Right forelimb (tissue), 1 donor: ENCODE data around the gene URB2.
"Not testable (repeated sequence)": the region's sequence is repeated elsewhere in the genome, so short reads cannot be mapped to it uniquely, and the experiment has no call there.

Experiments
- DNase-seq: peaks from one replicate; pipeline ENCODE4 v3.0.0-alpha.2; 2018

Gene URB2

DNA sequence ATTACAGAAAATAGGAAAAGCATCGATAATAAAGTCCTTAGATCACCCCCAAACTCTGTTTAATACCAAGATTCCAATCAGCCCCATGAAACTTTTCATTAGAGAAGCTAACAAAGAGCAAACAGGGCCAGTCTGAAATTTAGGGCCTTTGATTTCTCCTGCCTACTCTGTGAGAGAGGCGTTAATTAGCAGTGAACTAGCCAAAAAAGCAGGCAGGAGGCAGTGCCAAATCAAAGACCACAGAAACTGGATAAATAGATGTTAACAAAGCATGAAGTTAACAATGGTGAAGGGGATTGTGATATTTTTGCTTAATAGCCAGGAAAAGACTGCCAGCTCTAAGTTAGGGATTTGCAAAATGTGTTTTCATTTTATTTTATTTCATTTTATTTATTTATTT lies 11.3 kb upstream of the URB2 start:
- DNase-seq, result no peak

DNA sequence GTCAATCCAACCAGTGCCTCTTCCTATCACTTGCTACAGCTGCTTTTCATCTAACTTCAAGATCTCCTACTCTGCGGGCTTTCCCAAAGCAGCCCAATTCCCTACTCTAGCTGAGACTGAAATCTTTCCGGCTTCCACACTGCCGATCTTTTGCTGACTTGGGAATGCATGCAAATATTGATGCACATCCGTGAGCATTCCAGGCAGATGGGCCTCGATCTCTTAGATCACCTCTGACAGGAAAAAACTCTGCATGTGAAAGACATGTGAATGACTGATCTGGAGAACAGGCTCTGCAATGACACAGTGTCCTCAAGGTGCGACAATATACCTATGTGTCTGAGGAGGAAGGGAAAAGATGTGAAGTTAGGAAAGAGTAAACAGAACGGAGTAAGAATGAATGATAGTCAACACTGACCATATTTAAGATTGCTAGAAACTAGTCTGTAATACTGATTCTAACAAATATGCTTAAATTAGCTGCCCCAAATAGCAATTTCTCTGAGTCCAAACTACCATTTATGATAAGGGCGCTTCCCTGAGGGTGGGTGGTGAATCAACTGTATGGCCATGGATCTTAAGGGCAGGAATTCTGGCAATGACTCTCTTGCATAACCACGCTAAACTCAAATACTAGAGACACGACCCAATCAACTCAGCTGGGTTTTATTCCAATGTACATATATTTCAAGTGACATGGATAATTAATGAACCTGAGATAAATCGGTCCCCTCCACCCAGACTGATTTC lies 8.5 kb upstream of the URB2 start:
- no peak for DNase-seq

DNA sequence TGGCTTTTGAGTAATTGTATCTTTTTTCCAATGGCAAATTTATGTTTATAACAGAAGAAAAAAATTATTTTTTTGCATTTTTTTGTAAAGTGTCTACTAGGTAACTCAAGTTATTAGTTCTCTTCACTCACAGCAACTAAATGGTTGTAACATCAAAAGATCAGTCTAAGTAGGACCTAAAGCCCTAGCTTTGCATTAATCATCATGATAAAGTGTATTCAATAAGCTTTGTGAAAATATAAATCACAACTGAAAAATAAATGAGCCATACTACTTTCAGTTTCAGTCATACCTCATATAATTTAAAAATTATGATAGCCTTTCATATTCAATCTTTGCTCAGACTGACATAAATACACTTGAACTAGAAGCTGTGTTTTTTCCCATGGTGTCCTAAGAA lies 7.0 kb upstream of the URB2 start:
- no peak for DNase-seq

DNA sequence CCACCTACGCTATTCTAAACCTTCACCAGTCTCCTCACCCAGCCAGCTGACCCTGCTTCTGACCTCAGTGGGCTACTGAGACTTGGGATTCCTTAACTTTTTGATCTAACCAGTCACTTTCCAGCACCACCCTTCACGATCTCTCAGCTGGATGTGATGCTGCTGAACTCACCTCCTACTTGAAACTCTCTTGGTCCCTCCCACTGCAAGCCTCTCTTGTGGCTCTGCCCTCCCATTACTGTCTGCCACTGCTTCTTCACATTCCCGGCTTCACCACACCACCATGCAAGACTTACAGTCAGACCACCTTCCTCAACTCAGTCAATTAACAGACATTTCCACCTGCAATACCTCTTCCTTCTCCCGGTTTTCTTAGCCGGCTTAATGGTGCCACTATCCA lies 6.4 kb upstream of the URB2 start:
- no peak for DNase-seq

DNA sequence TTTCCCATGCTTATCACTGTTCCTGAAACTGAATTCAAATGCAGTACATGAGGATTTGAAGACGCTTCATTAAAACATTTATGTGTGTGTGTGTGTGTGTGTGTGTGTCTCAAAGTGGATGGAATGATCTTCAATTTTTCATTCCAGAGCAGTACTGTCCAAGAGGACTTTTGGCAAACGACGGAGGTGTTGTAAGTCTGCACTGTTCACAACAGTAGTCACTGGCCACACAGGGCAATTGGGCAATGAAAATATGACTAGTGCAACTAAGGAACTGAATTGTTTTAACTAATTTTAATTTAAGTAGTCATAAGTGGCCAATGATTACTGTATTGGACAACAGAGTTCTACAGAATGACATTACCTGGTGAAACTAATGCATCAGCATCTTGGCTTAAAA lies 5.2 kb upstream of the URB2 start:
- no peak for DNase-seq

DNA sequence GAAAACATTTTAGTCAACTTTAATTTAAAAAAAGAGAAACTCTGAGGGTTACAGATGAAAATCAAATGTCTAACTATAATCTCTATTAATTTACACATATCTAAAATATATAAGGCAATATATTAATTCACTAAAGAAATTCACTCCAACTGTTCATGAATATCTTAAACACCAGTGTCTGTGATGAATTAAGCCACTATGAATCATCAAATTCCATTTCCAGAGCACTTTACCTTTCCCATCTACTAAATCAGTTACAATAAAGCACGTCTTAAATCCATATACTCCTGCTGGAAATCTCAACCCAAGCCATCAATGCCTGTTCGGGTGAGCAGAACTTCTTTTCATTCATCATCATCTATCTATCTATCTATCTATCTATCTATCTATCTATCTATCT lies 4.4 kb upstream of the URB2 start:
- DNase-seq, result no peak

DNA sequence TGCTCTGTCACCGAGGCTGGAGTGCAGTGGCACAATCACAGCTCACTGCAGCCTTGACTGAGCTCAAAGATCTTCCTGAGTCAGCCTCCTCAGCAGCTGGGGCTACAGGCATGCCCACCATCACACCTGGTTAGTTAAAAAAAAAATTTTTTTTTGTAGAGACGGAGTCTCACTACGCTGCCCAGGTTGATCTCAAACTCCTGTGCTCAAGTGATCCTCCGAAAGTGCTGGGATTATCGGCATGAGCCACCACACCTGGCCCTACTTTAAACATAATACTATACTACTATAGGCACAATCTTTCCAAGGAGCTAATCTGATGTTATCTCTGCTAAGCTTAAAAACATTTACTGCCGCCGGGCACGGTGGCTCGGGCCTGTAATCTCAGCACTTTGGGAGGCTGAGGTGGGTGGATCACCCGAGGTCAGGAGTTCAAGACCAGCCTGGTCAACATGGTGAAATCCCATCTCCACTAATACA lies 3.4 kb upstream of the URB2 start:
- not testable (repeated sequence) for DNase-seq

DNA sequence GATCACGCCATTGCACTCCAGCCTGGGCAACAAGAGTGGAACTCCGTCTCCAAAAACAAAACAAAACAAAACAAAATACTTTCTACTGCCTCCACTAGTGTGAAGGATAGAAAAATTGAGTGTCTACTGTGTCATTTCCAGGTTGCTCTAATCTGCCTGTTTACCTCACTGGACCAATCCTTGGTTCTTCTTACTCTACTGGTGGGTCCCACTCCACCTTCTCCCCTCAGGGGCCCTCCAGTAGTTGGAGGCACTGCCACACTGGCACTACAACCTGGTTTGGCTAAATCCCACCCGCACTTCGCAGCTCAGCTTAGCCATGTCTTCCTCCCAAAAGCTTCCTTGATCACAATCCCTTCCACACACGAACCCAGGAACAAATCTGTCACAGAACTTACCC lies 2.8 kb upstream of the URB2 start:
- no peak for DNase-seq

DNA sequence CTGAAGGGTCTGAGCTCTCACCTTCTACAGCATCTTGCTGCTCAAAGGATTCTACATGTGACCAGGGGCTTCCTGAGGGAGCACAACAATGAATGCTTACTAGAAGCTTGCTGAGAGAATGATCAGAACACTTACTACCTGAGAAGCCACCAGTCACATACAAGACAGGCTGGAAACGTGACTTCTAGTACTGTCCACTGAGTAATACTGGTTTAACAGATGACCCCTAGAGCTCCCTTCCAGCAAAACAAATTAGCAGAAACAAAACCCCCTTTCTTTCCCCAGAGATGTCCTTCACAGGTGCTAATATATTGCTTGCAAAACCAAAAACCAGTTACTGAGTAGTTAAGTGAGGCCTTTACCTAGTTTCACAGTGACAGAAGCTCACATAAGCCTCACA lies 2.2 kb upstream of the URB2 start:
- DNase-seq, result no peak

DNA sequence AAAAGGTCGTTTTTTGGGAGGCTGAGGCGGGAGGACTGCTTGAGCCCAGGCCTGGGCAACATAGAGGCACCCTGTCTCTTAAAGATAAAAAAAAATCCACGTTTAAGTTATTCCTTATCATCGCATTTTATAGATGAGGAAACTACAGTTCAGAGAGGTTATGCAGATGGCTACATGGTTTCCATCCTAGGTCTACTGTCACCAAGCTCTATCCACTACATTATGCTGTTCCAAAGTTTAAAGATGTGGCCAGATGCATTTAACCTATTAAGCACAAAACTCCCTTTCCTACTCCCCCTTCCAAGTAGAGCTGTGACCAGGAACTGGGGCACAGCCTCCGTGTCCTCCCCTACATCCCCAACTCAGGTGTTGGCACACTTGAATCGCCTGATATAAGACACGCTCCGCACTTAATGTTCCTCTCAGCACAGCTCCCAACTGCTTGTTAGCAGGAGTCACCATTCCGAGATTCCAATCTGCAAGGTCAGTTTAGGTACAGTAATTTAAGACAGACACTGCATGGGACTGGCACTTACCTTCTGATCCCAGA lies 1.5 kb upstream of the URB2 start:
- no peak for DNase-seq

DNA sequence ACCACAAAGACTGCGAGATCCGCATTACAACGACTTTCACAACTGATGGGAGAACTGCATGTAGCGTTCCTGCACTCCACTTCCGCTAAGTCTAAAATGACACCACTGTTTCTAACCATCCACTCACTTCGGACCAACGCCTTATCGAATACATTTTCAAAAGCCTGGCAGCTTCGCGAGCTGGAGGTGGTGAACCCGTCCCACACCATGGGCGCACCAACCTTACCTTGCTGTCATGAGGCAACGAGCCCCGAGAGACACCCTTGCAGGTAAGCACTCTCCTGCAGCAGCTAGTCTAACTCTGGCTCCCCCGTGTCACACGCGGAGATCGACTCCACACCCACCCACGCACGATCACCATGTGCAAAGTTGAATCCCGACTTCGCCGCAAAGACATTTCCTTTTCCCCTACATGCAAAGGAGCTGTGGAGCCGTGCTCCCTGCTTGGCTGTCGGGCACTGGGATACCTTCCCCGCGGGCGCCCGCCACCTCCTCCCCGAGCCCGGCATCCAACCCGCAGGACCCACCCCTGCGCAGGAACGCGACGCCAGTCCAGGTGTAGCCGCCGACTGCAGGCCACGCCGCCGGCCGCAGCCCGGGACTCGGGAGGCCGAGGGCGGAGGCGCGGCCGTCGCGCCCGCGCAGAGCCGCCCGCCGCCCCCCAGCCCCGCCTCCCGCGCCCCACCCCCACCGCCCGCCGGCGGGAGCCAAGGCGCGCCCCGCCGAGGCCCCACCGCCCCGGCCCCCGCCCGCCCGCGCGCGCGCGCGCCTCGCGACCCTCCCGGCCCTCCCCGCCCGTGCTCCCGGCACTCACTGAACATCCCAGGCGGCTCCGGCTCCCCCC lies 754 bp upstream of the URB2 start:
- peak; percentile 74 for DNase-seq

DNA sequence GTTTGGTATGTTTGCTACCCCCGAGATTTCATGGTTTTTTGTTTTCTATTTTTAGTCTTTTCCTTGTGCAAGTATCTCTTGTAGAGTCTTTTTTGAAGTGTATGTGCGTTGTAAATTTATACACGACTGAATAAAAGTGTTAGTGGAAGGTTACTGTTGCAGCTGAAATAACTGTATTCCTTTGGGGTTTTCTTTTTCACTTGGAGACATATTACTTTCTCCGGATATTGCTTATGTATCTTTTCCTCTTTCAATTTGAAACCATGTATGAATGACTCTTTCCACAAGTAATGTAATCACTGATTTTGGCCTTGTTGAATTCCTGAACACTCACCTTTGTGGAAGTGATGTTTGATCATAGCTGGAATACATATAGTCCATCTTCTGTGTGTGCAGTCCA lies 956 bp downstream of the URB2 start:
- DNase-seq, result no peak

DNA sequence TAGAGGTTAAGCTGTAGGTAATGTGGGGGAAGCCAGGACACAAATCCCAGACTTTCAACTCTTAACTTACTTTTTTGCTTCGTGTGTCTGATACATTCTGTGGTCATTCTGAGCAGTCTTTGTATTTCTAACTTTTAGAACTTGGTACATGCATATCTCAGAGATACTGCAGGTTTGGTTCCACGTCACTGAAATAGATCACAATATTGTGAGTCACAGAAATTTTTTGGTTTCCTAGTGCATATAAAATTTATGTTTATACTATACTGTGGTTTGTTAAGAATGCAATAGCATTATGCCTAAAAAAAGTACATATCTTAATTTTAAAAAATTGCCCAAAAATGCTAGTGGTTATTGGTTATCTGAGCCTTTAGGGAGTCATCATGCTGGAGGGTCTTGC lies 3.2 kb downstream of the URB2 start:
- DNase-seq, result no peak

DNA sequence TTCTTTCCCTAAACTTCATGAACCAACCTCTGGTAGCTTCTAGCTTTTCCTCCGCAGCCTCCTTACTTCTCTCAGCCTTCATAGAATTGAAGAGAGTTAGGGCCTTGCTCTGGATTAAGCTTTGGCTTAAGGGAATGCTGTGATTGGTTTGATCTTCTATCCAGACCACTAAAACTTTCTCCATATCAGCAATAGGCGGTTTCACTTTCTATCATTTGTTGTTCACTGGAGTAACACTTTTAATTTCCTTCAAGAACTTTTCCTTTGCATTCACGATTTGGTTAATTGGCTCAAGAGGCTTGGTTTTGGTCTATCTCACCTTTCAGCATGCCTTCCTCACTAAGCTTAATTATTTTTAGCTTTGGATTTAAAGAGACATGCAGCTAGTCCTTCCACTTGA lies 5.1 kb downstream of the URB2 start:
- no peak for DNase-seq

DNA sequence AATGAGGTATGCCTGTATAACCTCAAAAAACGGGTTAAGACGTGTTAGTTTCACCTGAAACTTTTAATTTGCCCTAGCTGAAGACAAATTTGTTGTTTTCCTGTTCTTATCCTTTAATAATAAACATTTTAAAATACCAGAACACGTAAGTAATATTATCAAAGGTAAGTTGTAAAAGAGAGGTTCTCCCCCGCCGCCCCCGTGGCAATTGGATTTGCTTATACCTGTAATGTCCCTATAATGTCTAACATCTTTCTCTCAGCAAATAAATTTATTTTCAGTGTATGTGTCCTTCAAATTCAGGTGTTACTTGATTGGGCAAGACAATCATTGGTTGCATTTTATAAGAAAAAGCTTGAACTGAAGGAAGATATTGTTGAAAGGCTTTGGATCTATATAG lies 5.9 kb downstream of the URB2 start:
- no peak for DNase-seq

DNA sequence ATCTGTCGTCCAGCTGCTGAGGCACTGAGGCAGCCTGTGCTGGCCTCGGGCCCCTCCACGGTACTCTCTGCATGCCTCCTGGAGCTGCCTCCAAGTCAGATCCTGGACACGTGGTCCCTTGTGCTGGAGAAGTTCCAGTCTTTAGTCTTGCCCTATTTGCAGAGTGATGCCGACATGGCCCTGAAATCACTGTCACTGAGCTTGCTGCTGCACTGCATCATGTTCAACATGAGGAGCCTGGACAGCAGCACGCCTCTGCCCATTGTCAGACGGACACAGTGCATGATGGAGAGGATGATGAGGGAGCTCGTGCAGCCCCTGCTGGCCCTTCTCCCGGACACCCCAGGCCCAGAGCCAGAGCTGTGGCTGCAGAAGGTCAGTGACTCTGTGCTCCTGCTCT lies 10.0 kb downstream of the URB2 start:
- no peak for DNase-seq

DNA sequence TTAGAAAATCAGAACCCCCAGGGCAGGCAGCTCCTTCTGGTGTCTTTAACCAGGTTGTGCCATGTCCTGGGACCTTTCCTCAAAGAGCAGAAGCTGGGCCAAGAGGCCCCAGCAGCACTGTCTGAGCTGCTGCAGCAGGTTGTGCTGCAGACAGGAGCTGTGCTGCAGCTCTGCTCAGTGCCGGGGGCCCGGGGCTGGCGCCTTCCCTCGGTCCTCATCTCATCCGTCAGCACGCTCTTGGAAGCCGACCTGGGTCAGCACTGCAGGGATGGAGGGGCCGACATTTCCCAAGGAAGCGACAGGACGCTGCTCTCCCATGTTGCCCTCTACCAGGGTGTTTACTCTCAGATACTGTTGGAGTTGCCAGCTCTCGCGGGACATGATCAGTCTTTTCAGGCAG lies 11.7 kb downstream of the URB2 start:
- DNase-seq, result no peak

DNA sequence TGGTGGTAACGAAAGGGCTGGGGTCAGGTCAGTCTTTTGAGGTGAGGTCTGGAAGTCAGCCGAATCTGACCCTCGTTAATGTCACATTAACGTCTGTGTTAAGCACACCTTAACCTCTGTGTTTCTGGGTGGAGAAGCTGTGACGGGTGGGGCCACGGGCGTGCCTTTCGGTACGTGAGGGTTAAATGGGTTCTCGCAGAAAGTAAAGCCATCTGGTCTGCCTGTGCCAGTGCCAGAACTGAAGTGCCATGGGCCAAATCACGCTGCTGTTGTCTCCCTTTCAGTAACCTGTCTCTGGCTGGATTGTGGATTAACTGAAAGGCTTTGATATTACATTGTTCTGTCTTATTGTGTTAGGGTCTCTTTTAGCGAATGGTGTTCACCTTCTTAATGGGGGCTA lies 14.4 kb downstream of the URB2 start:
- DNase-seq, result no peak

DNA sequence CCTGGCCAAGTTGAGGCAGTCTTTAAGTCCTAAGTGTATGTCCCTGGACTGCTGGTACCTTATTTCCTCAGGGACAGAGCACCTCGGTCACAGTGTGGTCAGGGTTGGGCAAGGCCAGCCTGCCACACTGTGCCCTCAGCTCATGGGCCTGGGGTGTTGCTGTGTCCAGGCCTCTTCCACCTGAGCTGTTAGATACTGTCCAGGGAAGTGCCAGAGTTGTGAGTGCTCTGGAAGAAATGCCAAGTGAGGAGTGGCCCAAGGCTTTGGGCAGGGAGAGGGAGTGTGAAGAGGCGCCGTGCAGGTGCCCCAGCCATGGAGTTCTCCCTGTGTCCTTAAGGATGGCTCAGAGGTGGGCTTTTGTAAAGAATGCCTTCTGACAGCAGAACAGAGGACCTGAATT lies 15.3 kb downstream of the URB2 start:
- no peak for DNase-seq

DNA sequence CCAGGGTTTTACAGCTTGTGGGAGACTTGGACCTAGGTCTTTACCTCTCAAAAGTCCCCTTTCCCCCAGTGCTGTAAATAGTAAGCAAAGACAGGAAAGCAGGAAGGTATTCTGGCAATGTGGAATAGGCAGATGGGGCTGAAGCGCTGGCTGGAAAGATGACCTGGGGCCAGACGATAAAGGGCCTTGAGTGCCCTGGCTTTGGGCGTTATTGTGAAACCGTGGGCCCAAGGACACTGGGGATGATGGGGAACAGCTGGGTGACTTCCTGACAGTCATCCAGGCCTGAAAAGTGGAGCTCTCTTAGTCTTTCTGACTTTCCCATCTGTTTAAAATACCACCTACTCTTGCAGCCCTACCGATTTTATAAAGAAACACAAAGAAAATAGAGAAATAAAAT lies 16.3 kb downstream of the URB2 start:
- DNase-seq, result no peak

DNA sequence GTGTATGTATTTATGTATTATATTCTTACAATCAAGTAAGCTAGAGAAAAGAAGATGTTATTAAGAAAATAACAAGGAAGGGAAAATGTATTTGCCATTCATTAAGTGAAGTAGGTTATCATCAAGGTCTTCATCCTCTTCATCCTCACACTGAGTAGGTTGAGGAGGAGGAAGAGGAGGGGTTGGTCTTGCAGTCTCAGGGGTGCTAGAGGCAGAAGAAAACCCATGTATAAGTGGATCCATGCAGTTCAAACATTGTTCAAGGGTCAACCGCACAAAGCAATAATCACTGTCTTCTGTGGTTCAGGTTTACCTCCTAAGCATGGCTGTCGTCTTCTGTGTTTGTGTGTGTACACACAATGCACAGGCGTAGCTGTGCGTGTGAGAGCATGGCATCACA lies 16.9 kb downstream of the URB2 start:
- DNase-seq, result no peak

DNA sequence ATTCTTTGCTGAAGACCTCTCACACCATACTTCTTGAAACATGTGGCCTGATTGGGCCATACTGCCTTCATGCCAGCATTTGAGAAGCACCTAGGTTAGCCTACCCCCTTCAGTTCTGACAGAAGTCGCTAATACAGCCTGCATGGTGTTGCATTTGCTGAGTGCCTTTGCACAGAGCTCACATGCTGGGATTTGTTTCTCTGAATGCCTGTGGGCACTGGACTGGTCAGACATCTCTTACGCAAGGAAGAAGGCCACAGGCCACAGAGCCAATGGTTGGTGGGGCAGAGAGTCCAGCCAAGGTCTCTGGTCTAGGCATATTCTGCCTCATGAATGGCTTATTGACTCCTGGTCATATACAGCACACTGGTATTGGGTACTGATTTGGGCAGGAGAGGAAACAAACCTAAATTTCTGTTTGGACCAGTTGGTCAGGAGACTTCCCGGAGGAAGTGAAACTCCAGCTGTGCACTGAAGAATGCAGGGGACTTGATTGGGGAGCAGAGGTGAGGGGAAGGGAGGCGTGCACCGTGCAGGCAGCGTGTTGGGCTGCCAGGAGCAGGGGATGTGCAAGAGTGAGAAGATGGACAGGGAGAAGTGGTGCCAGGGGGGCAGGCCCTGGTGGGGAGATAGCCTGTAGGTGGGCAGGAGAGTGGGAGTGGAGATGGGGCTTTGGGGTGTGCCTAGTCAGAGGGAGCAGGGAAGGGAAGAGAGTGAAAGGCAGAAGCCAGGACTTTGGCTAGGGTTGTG lies 18.1 kb downstream of the URB2 start:
- DNase-seq, result no peak

DNA sequence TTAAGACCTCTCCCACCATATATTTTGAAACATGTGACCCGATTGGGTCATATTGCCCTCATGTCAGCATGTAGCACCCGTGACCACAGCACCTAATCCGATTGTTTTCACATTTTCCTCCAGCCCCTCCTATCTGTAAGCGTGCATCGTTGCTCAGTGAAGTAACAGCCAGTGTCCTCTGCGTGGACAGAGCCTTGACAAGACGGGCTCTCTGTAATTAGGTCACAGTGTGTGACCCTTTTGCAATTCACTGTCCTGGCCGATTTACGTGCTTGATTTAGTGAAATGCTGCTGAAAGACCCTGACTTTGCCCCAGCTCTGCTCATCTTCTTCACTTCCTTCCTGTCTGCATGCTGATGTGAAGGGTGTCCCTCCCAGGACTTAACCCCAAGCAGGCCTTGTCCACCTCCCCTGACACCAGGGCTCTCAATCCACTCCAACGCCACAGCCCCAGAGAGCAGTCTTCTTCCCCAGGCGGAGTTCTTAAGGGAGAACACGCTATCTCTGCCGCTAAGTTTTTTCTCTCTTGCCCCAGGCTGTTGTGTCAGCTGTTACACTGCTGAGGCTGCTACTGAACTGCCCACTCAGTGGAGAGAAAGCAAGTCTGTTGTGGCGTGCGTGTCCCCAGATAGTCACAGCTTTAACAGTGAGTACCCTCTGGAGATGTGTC lies 19.4 kb downstream of the URB2 start:
- no peak for DNase-seq
